Measurements from ENCODE around the gene ZNF592. TPM values are rescaled to one million over a fixed set of nuclear protein-coding genes. Genes with fewer than 3 reads are reported as not detected.
"Not testable (repeated sequence)": the region's sequence is repeated elsewhere in the genome, so short reads cannot be mapped to it uniquely, and the experiment has no call there.

ZNF592 gene
- total RNA-seq, 4 donors from 2014 or later = 25.6 to 47.6 (median 40.9) TPM

GRCh38 chr15:84750583-84751092, 2.2 kb downstream of the ZNF592 start:
- Histone ChIP-seq H3K9me3 (no peaks in the 10 kb centered on the region), H3K27me3 (no peaks in the 10 kb centered on the region), H3K27ac (peak overlapping the region in 2 of 4 donors; percentile 34 to 99), H3K36me3 (no peaks in the 10 kb centered on the region), H3K4me1 (peaks cover 0 to 64% (median 18%) of the 10 kb centered on the region in 4 donors), H3K4me3 (peak overlapping the region in 3 of 4 donors; percentile 12 to 96 (median 15))
- peak in 1 of 3 donors; percentile 52 for DNase-seq
- TF ChIP-seq CTCF (IDR thresholded peaks at IDR 0.05) (no peak), POLR2A (IDR thresholded peaks at IDR 0.05) (no peak)

- not testable (repeated sequence) for H3K27me3 ChIP-seq, H3K36me3 ChIP-seq, H3K4me3 ChIP-seq, H3K9me3 ChIP-seq, H3K27ac ChIP-seq, DNase-seq
- peaks cover 0 to 63% (median 20%) of the 10 kb centered on the region in 4 donors for H3K4me1 ChIP-seq
Observed at GRCh38 chr15:84751721-84752120, 3.3 kb downstream of the ZNF592 start.

GRCh38 chr15:84752195-84752594, 3.8 kb downstream of the ZNF592 start:
- no peaks in the 10 kb centered on the region for H3K36me3 ChIP-seq
- H3K4me3 ChIP-seq = no peak overlapping the region
- no peak for DNase-seq
- no peak overlapping the region for H3K27ac ChIP-seq
- TF ChIP-seq CTCF (IDR thresholded peaks at IDR 0.05) (no peak), POLR2A (IDR thresholded peaks at IDR 0.05) (no peak)
- no peaks in the 10 kb centered on the region for H3K9me3 ChIP-seq
- peaks cover 0 to 58% (median 18%) of the 10 kb centered on the region in 4 donors for H3K4me1 ChIP-seq
- no peaks in the 10 kb centered on the region for H3K27me3 ChIP-seq

GRCh38 chr15:84752700-84753099, 4.3 kb downstream of the ZNF592 start:
- Histone ChIP-seq H3K4me1 (peaks cover 0 to 60% (median 17%) of the 10 kb centered on the region in 4 donors), H3K9me3 (no peaks in the 10 kb centered on the region), H3K36me3 (no peaks in the 10 kb centered on the region), H3K4me3 (no peak overlapping the region), H3K27ac (no peak overlapping the region), H3K27me3 (no peaks in the 10 kb centered on the region)
- DNase-seq = no peak
- TF ChIP-seq POLR2A (IDR thresholded peaks at IDR 0.05) = no peak
- no peak for TF ChIP-seq CTCF (IDR thresholded peaks at IDR 0.05)

GRCh38 chr15:84754889-84755288, 6.5 kb downstream of the ZNF592 start:
- H3K4me3 ChIP-seq, H3K27ac ChIP-seq, H3K27me3 ChIP-seq, H3K36me3 ChIP-seq, DNase-seq, H3K9me3 ChIP-seq: not testable (repeated sequence)
- peaks cover 0 to 76% (median 16%) of the 10 kb centered on the region in 4 donors for H3K4me1 ChIP-seq

GRCh38 chr15:84755736-84756527, 7.5 kb downstream of the ZNF592 start:
- Histone ChIP-seq H3K27ac (no peak overlapping the region), H3K9me3 (no peaks in the 10 kb centered on the region), H3K4me3 (no peak overlapping the region), H3K4me1 (peaks cover 0 to 74% (median 15%) of the 10 kb centered on the region in 4 donors), H3K36me3 (no peaks in the 10 kb centered on the region), H3K27me3 (no peaks in the 10 kb centered on the region)
- DNase-seq = no peak
- TF ChIP-seq POLR2A (IDR thresholded peaks at IDR 0.05) (no peak), CTCF (IDR thresholded peaks at IDR 0.05) (no peak)
